Mesendoderm (in vitro differentiated cells): ENCODE data around the gene BAG3.
"Not testable (repeated sequence)": the region's sequence is repeated elsewhere in the genome, so short reads cannot be mapped to it uniquely, and the experiment has no call there.

Experiments used
- DNase-seq: peaks from one replicate; pipeline ENCODE4 v3.0.0; 2013
- H2AK5ac ChIP-seq: 2 replicates; pipeline ENCODE4 v1.6.1; 2013; ENCODE audit warnings: low read length, inconsistent platforms
- H2BK120ac ChIP-seq: 2 replicates; pipeline ENCODE4 v1.6.1; 2013; ENCODE audit warnings: low read depth, mild to moderate bottlenecking, low read length, moderate library complexity, mixed read lengths
- H2BK15ac ChIP-seq: replicated peaks from 2 replicates; pipeline ENCODE4 v1.6.1; 2013; ENCODE audit warnings: low read depth, mild to moderate bottlenecking, moderate library complexity
- H2BK5ac ChIP-seq: 2 replicates; pipeline ENCODE4 v1.6.1; 2013; ENCODE audit warnings: low read length, inconsistent platforms
- H3K18ac ChIP-seq: 2 replicates; pipeline ENCODE4 v1.6.1; 2013; ENCODE audit warnings: mild to moderate bottlenecking, low read length, mixed read lengths
- H3K23ac ChIP-seq: one replicate; pipeline ENCODE4 v1.6.1; 2013; ENCODE audit warnings: low read length
- H3K27ac ChIP-seq: 2 replicates; pipeline ENCODE4 v1.5.1; 2013; ENCODE audit warnings: low read depth, mild to moderate bottlenecking, inconsistent platforms, low read length, moderate library complexity
- H3K27me3 ChIP-seq: 2 replicates; pipeline ENCODE4 v1.6.1; 2013; ENCODE audit warnings: low read length, control low read depth, mild to moderate bottlenecking, inconsistent platforms; ENCODE audit not compliant: insufficient read depth, poor library complexity
- H3K36me3 ChIP-seq: 2 replicates; pipeline ENCODE4 v1.6.1; 2013; ENCODE audit warnings: low read length, inconsistent platforms; ENCODE audit not compliant: control insufficient read depth, insufficient read depth
- H3K4ac ChIP-seq: one replicate; pipeline ENCODE4 v1.6.1; 2013; ENCODE audit warnings: low read depth, mild to moderate bottlenecking, low read length, moderate library complexity
- H3K4me1 ChIP-seq: 2 replicates; pipeline ENCODE4 v1.6.1; 2013; ENCODE audit warnings: low read depth, low read length, inconsistent platforms; ENCODE audit not compliant: control insufficient read depth
- H3K4me2 ChIP-seq: 2 replicates; pipeline ENCODE4 v1.6.1; 2013; ENCODE audit warnings: low read length
- H3K4me3 ChIP-seq: 2 replicates; pipeline ENCODE4 v1.5.1; 2013; ENCODE audit warnings: mild to moderate bottlenecking, low read length
- H3K56ac ChIP-seq: one replicate; pipeline ENCODE4 v1.6.1; 2013; ENCODE audit warnings: low read length
- H3K79me1 ChIP-seq: 2 replicates; pipeline ENCODE4 v1.6.1; 2013; ENCODE audit warnings: low read length, inconsistent platforms
- H3K79me2 ChIP-seq: 2 replicates; pipeline ENCODE4 v1.6.1; 2013; ENCODE audit warnings: mild to moderate bottlenecking, low read length; ENCODE audit not compliant: control insufficient read depth, insufficient read depth
- H3K9ac ChIP-seq: 2 replicates; pipeline ENCODE4 v1.6.1; 2013; ENCODE audit warnings: low read length, inconsistent platforms
- H4K5ac ChIP-seq: one replicate; pipeline ENCODE4 v1.6.1; 2013; ENCODE audit warnings: low read length
- H4K8ac ChIP-seq: one replicate; pipeline ENCODE4 v1.6.1; 2013; ENCODE audit warnings: low read depth, mild to moderate bottlenecking, control low read depth, low read length, moderate library complexity
- WGBS: extraction: QIAGEN DNeasy Blood & Tissue Kit; methylation state at CpG from one replicate; pipeline ENCODE4 v1.1.7; 2013; ENCODE audit warnings: low lambda C conversion rate, missing lambda C conversion rate; ENCODE audit not compliant: insufficient coverage; ENCODE audit errors: extremely low coverage; 5-methylcytosine and 5-hydroxymethylcytosine counted together

BAG3 gene

GRCh38 chr10:119657725-119658124 lies 6.5 kb downstream of the BAG3 start:
- no peak overlapping the region for H3K23ac ChIP-seq
- H3K4me3 ChIP-seq, result no peak overlapping the region
- no peak overlapping the region for H4K8ac ChIP-seq
- no peak overlapping the region for H3K9ac ChIP-seq
- peaks cover 19% of the 10 kb centered on the region for H3K4me1 ChIP-seq
- H3K79me2 ChIP-seq, result peaks cover 43% of the 10 kb centered on the region
- H3K36me3 ChIP-seq, result no peaks in the 10 kb centered on the region
- peak overlapping the region; percentile 19 for H2BK120ac ChIP-seq
- no peak overlapping the region for H3K4ac ChIP-seq
- H3K27me3 ChIP-seq, result no peaks in the 10 kb centered on the region
- no peak overlapping the region for H2BK15ac ChIP-seq
- no peak overlapping the region for H3K4me2 ChIP-seq
- no peak overlapping the region for H4K5ac ChIP-seq
- no peak overlapping the region for H2AK5ac ChIP-seq
- H2BK5ac ChIP-seq, result no peak overlapping the region
- H3K56ac ChIP-seq, result no peak overlapping the region
- WGBS, result no CpG with 5 or more reads among the region's 7 CpGs
- H3K18ac ChIP-seq, result peak overlapping the region; percentile 69
- DNase-seq, result no peak
- peaks cover 31% of the 10 kb centered on the region for H3K79me1 ChIP-seq
- no peak overlapping the region for H3K27ac ChIP-seq

GRCh38 chr10:119658274-119658673 lies 7.1 kb downstream of the BAG3 start:
- H3K4me1 ChIP-seq, result peaks cover 17% of the 10 kb centered on the region
- DNase-seq, result peak; percentile 88
- H3K79me1 ChIP-seq, result peaks cover 31% of the 10 kb centered on the region
- peak overlapping the region; percentile 24 for H3K18ac ChIP-seq
- no peak overlapping the region for H3K4ac ChIP-seq
- no peak overlapping the region for H3K9ac ChIP-seq
- no peak overlapping the region for H3K4me3 ChIP-seq
- no peak overlapping the region for H4K8ac ChIP-seq
- H2BK5ac ChIP-seq, result no peak overlapping the region
- peak overlapping the region; percentile 3 for H3K23ac ChIP-seq
- H3K27ac ChIP-seq, result no peak overlapping the region
- H3K4me2 ChIP-seq, result no peak overlapping the region
- peak overlapping the region; percentile 38 for H3K56ac ChIP-seq
- H3K79me2 ChIP-seq, result peaks cover 40% of the 10 kb centered on the region
- no CpG with 5 or more reads among the region's 13 CpGs for WGBS
- no peak overlapping the region for H4K5ac ChIP-seq
- no peak overlapping the region for H2AK5ac ChIP-seq
- H3K27me3 ChIP-seq, result no peaks in the 10 kb centered on the region
- H3K36me3 ChIP-seq, result no peaks in the 10 kb centered on the region
- no peak overlapping the region for H2BK15ac ChIP-seq
- no peak overlapping the region for H2BK120ac ChIP-seq

- no CpG with 5 or more reads among the region's 10 CpGs for WGBS
- Histone ChIP-seq H3K27me3 (no peaks in the 10 kb centered on the region), H3K36me3 (no peaks in the 10 kb centered on the region), H3K23ac (no peak overlapping the region), H2BK120ac (no peak overlapping the region), H2BK5ac (no peak overlapping the region), H3K79me2 (peaks cover 32% of the 10 kb centered on the region), H3K4me3 (no peak overlapping the region), H3K56ac (no peak overlapping the region), H3K79me1 (peaks cover 26% of the 10 kb centered on the region), H3K4me1 (peaks cover 12% of the 10 kb centered on the region), H4K8ac (no peak overlapping the region), H3K18ac (no peak overlapping the region), H2AK5ac (no peak overlapping the region), H4K5ac (no peak overlapping the region), H3K4me2 (no peak overlapping the region), H3K27ac (no peak overlapping the region), H3K4ac (no peak overlapping the region), H3K9ac (no peak overlapping the region), H2BK15ac (no peak overlapping the region)
- peak; percentile 61 for DNase-seq
These were observed 8.8 kb downstream of the BAG3 start for GRCh38 chr10:119659951-119660350.

- DNase-seq, H2BK5ac ChIP-seq, H3K4ac ChIP-seq, H4K8ac ChIP-seq, H3K4me2 ChIP-seq, H3K56ac ChIP-seq, H3K9ac ChIP-seq, H3K18ac ChIP-seq, H3K36me3 ChIP-seq, H3K4me3 ChIP-seq, H2BK120ac ChIP-seq, H2AK5ac ChIP-seq, H3K27ac ChIP-seq, H4K5ac ChIP-seq, H2BK15ac ChIP-seq, H3K27me3 ChIP-seq, H3K23ac ChIP-seq: not testable (repeated sequence)
- Histone ChIP-seq H3K79me1 (peaks cover 27% of the 10 kb centered on the region), H3K79me2 (peaks cover 36% of the 10 kb centered on the region), H3K4me1 (peaks cover 10% of the 10 kb centered on the region)
- WGBS, result no CpG with 5 or more reads among the region's 7 CpGs
These were observed 11.0 kb downstream of the BAG3 start for GRCh38 chr10:119662076-119662605.

- no peak overlapping the region for H4K8ac ChIP-seq
- no peak overlapping the region for H2BK120ac ChIP-seq
- peaks cover 18% of the 10 kb centered on the region for H3K4me1 ChIP-seq
- no peak overlapping the region for H3K23ac ChIP-seq
- no peak overlapping the region for H3K4me2 ChIP-seq
- H3K56ac ChIP-seq, result no peak overlapping the region
- peaks cover 27% of the 10 kb centered on the region for H3K79me1 ChIP-seq
- H3K27ac ChIP-seq, result no peak overlapping the region
- no CpG with 5 or more reads among the region's 12 CpGs for WGBS
- no peaks in the 10 kb centered on the region for H3K36me3 ChIP-seq
- no peak overlapping the region for H4K5ac ChIP-seq
- peaks cover 26% of the 10 kb centered on the region for H3K79me2 ChIP-seq
- no peaks in the 10 kb centered on the region for H3K27me3 ChIP-seq
- H2AK5ac ChIP-seq, result no peak overlapping the region
- no peak overlapping the region for H3K9ac ChIP-seq
- peak; percentile 63 for DNase-seq
- no peak overlapping the region for H2BK5ac ChIP-seq
- H3K18ac ChIP-seq, result no peak overlapping the region
- no peak overlapping the region for H2BK15ac ChIP-seq
- H3K4ac ChIP-seq, result no peak overlapping the region
- no peak overlapping the region for H3K4me3 ChIP-seq
These were observed 12.9 kb downstream of the BAG3 start for GRCh38 chr10:119663866-119664698.
